ENCODE results near the gene ZNF879. TPM values are rescaled to one million over a fixed set of nuclear protein-coding genes. Genes with fewer than 3 reads are reported as not detected.

The ZNF879 gene
- total RNA-seq (1 to 10 TPM; 6.0 to 8.2 (median 7.0) TPM), polyA plus RNA-seq (1 to 10 TPM; 3.1 to 4.5 (median 3.2) TPM)
- long read RNA-seq, donor 1, partial matches to known transcripts: 0 of 1 reads
- long read RNA-seq, donor 1, other reads (novel, unspliced or antisense): 0 of 1 reads
- long read RNA-seq, donor 2, partial matches to known transcripts: 0 of 1 reads
- long read RNA-seq, donor 2, other reads (novel, unspliced or antisense): 0 of 1 reads

GRCh38 chr5:179023528-179024189 lies at the start of gene ZNF879:
Gene ZNF879, plus strand, starts transcription at chr5:179023804. Its CDS starts 1,201 bp downstream, at chr5:179025005.
- intact Hi-C loops (cut with DNase I; ENCODE audit: low total_unique reads): no loop called here

GRCh38 chr5:178981381-178981780 lies 42.2 kb upstream of the ZNF879 start:
- intact Hi-C loops (cut with DNase I; ENCODE audit: low total_unique reads): no loop called here
- H3K36me3 ChIP-seq: peaks cover 0 to 12% (median 2%) of the 10 kb centered on the region in 6 donors
- H3K27me3 ChIP-seq (replicated peaks in 1 of 7): no peaks in the 10 kb centered on the region
- peak; percentile 37 for DNase-seq
- H3K9me3 ChIP-seq: peaks cover 8 to 99% (median 97%) of the 10 kb centered on the region in 8 donors
- H3K4me3 ChIP-seq: no peak overlapping the region
- WGBS, 5 donors: 89 to 100% (median 94%) methylated on average over 2 to 15 of the region's 15 CpGs
- H3K27ac ChIP-seq: no peak overlapping the region
- no peaks in the 10 kb centered on the region for H3K4me1 ChIP-seq
- TF ChIP-seq POLR2A (IDR thresholded peaks at IDR 0.05): no peak
- no peak for TF ChIP-seq POLR2AphosphoS5 (IDR thresholded peaks at IDR 0.05)
- no peak for TF ChIP-seq CTCF (IDR thresholded peaks at IDR 0.05 in 8 of 11, conservative IDR thresholded peaks at IDR 0.05 in 3 of 11)

More at GRCh38 chr5:179023528-179024189, at the start of gene ZNF879:
- 0 to 2% (median 1%) methylated on average over 16 to 72 of the region's 72 CpGs for WGBS, 5 donors
- peak; percentile 97 for DNase-seq
- Histone ChIP-seq H3K36me3 (peaks cover 9 to 38% (median 30%) of the 10 kb centered on the region in 6 donors), H3K27me3 (replicated peaks in 1 of 7) (no peaks in the 10 kb centered on the region), H3K9me3 (peaks cover 7 to 59% (median 42%) of the 10 kb centered on the region in 8 donors), H3K4me3 (peak within 1 kb of the TSS; percentile 56 to 88 (median 70)), H3K27ac (peak within 1 kb of the TSS; percentile 87 to 96 (median 92)), H3K4me1 (peaks cover 8 to 21% (median 17%) of the 10 kb centered on the region in 6 donors)
- peak in 1 of 11 experiments; percentile 23 for TF ChIP-seq CTCF (IDR thresholded peaks at IDR 0.05 in 8 of 11, conservative IDR thresholded peaks at IDR 0.05 in 3 of 11)
- peak in 2 of 3 donors; percentile 34 to 42 for TF ChIP-seq POLR2A (IDR thresholded peaks at IDR 0.05)
- peak; percentile 88 to 91 (median 90) for TF ChIP-seq POLR2AphosphoS5 (IDR thresholded peaks at IDR 0.05)

- H3K27ac ChIP-seq: no peak overlapping the region
- H3K4me1 ChIP-seq: no peaks in the 10 kb centered on the region
- TF ChIP-seq CTCF (IDR thresholded peaks at IDR 0.05 in 8 of 11, conservative IDR thresholded peaks at IDR 0.05 in 3 of 11) (no peak), POLR2AphosphoS5 (IDR thresholded peaks at IDR 0.05) (no peak), POLR2A (IDR thresholded peaks at IDR 0.05) (no peak)
- H3K27me3 ChIP-seq (replicated peaks in 1 of 7): no peaks in the 10 kb centered on the region
- peaks cover 5 to 99% (median 95%) of the 10 kb centered on the region in 8 donors for H3K9me3 ChIP-seq
- peak; percentile 58 for DNase-seq
- intact Hi-C loops (cut with DNase I; ENCODE audit: low total_unique reads): no loop called here
- 90 to 97% (median 93%) methylated on average over 16 to 17 of the region's 17 CpGs for WGBS, 5 donors
- H3K36me3 ChIP-seq: peaks cover 0 to 6% (median under 1%) of the 10 kb centered on the region in 6 donors
- H3K4me3 ChIP-seq: no peak overlapping the region
Measured at GRCh38 chr5:178982941-178983340, 40.7 kb upstream of the ZNF879 start.

GRCh38 chr5:178983728-178984127 lies 39.9 kb upstream of the ZNF879 start:
- Histone ChIP-seq H3K4me3 (no peak overlapping the region), H3K27me3 (replicated peaks in 1 of 7) (no peaks in the 10 kb centered on the region), H3K4me1 (no peaks in the 10 kb centered on the region), H3K9me3 (peaks cover 4 to 99% (median 95%) of the 10 kb centered on the region in 8 donors), H3K36me3 (peaks cover 0 to under 1% (median 0%) of the 10 kb centered on the region in 6 donors), H3K27ac (no peak overlapping the region)
- TF ChIP-seq POLR2AphosphoS5 (IDR thresholded peaks at IDR 0.05) (no peak), POLR2A (IDR thresholded peaks at IDR 0.05) (no peak), CTCF (IDR thresholded peaks at IDR 0.05 in 8 of 11, conservative IDR thresholded peaks at IDR 0.05 in 3 of 11) (no peak)
- 78 to 95% (median 91%) methylated on average over 10 of the region's 10 CpGs for WGBS, 5 donors
- intact Hi-C loops (cut with DNase I; ENCODE audit: low total_unique reads): no loop called here
- peak; percentile 36 for DNase-seq
